ENCODE data around the gene AEBP2. TPM values are rescaled to one million over a fixed set of nuclear protein-coding genes. Genes with fewer than 3 reads are reported as not detected.
"Not testable (repeated sequence)": the region's sequence is repeated elsewhere in the genome, so short reads cannot be mapped to it uniquely, and the experiment has no call there.

AEBP2 gene
- total RNA-seq, 2 donors from 2014 or later, result 48.8 to 69.3 TPM

- H3K9me3 Mint-ChIP-seq, result peaks cover 4 to 9% of the 10 kb centered on the region in 2 donors
- DNase-seq (ENCODE audit: low spot score in 2 of 2) (no peak), ATAC-seq (no peak)
- H3K36me3 Mint-ChIP-seq, result peaks cover 0 to 15% of the 10 kb centered on the region in 2 donors
- no peak overlapping the region for H3K27ac Mint-ChIP-seq
Observed at GRCh38 chr12:19547271-19547671, 108.0 kb downstream of the AEBP2 start.

- Mint-ChIP-seq H3K27ac (peak overlapping the region in 1 of 2 donors; percentile 65), H3K9me3 (peaks cover 0 to 2% of the 10 kb centered on the region in 2 donors), H3K36me3 (peaks cover 4 to 7% of the 10 kb centered on the region in 2 donors)
- DNase-seq (ENCODE audit: low spot score in 2 of 2) (no peak), ATAC-seq (no peak)
Observed at GRCh38 chr12:19548834-19549233, 109.5 kb downstream of the AEBP2 start.

GRCh38 chr12:19550626-19551025, 111.3 kb downstream of the AEBP2 start:
- ATAC-seq, result no peak
- Mint-ChIP-seq H3K27ac (no peak overlapping the region), H3K36me3 (peaks cover 0 to 4% of the 10 kb centered on the region in 2 donors), H3K9me3 (no peaks in the 10 kb centered on the region)
- no peak for DNase-seq (ENCODE audit: low spot score in 2 of 2)

GRCh38 chr12:19552441-19553097, 113.3 kb downstream of the AEBP2 start:
- H3K27ac Mint-ChIP-seq, H3K36me3 Mint-ChIP-seq, H3K9me3 Mint-ChIP-seq: not testable (repeated sequence)
- peak; percentile 98 to 99 for ATAC-seq
- DNase-seq (ENCODE audit: low spot score in 2 of 2), result peak in 1 of 2 donors; percentile 15

GRCh38 chr12:19553175-19553574, 113.9 kb downstream of the AEBP2 start:
- Mint-ChIP-seq H3K27ac (no peak overlapping the region), H3K9me3 (no peaks in the 10 kb centered on the region), H3K36me3 (peaks cover 0 to 10% of the 10 kb centered on the region in 2 donors)
- no peak for DNase-seq (ENCODE audit: low spot score in 2 of 2)
- no peak for ATAC-seq

GRCh38 chr12:19561411-19561961, 122.2 kb downstream of the AEBP2 start:
- DNase-seq (ENCODE audit: low spot score in 2 of 2) (no peak), ATAC-seq (no peak)
- H3K36me3 Mint-ChIP-seq, result peaks cover 6 to 25% of the 10 kb centered on the region in 2 donors
- no peak overlapping the region for H3K27ac Mint-ChIP-seq
- peaks cover 3 to 5% of the 10 kb centered on the region in 2 donors for H3K9me3 Mint-ChIP-seq

Data from activated naive CD4-positive, alpha-beta T cell treated with anti-CD3 and anti-CD28 coated beads, Interleukin-2, amount 50 U/mL, for 72 hours (primary cell).